Activated CD8-positive, alpha-beta memory T cell treated with anti-CD3 and anti-CD28 coated beads for 24 hours (primary cell): Measurements from ENCODE around the gene NAXD.
"Not testable (repeated sequence)": the region's sequence is repeated elsewhere in the genome, so short reads cannot be mapped to it uniquely, and the experiment has no call there.

Source experiments
- DNase-seq: peaks from one replicate; pipeline ENCODE4 v3.0.0-alpha.2; 2020

The NAXD gene

DNA sequence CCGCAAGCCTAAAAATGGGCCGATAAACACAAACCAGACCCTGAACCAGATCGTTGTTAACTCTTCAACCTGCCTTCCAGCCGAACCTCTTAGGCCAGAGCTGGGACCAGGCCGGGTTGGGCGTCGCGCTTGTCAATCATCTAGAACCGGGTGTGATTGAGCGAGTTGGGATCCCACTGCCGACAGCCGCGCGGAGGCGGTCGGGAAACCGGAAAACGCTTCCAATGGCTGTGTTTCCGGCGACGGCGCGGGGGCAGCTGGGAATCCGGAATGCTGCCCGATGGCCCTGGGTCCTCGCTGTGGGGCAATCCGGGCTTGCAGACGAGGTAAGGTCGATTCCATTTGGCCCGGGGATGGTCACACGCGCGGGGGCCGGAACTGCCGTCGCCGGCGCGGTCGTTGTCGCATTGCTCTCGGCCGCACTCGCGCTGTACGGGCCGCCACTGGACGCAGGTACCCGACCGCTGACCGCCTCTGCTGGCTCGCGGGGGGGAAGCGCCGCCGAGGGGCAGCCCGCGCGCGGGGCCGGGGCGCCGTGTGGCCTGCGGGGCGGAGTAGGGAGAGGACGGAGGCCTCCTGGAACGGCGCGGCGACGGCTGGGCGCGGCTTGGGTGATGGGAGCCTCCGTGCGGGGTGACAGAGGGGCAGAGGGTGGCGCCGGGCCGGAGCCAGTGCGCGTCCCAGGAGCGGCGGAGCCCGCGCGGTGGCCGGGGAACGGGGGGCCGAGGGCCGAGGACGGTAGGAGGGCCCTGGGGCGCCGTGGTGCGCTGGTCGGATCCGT is at the start of gene NAXD:
NAXD (plus strand) TSS at position 224 of the 781 bp plus-strand sequence; CDS start at position 281, 57 bp downstream.
- peak; percentile 92 for DNase-seq

GRCh38 chr13:110566171-110566570 is 49.2 kb upstream of the NAXD start:
- no peak for DNase-seq

DNA sequence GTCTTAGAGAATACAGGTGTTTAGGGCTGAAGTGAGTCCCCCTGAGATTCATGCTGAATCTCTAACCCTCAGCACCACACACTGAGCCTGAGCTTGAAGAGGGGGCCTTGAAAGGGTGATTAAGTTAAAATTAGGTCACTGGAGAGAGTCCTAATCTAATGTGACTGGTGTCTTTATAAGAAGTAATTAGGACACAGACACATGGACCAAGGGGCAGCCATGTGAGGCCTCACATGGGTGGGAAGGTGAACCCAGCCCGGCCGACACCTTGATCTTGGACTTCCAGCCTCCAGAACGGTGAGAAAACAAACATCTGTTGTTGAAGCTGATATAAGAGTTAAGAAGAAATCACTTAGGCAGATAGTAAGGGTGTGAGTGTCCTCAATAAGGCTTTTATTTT is 46.7 kb upstream of the NAXD start:
- DNase-seq = no peak

DNA sequence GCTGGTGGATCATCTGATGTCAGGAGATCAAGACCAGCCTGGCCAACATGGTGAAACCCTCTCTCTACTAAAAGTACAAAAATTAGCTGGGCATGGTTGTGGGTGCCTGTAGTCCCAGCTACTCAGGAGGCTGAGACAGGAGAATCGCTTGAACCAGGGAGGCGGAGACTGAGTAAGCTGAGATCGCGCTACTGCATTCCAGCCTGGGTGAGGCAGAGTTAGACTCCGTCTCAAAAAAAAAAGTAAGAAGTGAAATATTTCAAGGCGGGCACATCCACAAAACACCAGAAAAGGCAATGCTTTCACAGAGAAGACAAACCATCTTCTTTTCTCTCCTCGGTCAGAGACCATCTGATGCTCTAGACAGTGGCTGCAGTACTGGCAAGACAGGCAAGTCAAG is 45.4 kb upstream of the NAXD start:
- DNase-seq = not testable (repeated sequence)

GRCh38 chr13:110570886-110571285 is 44.5 kb upstream of the NAXD start:
- no peak for DNase-seq

- no peak for DNase-seq
These were observed 43.2 kb upstream of the NAXD start for GRCh38 chr13:110571896-110572777.

DNA sequence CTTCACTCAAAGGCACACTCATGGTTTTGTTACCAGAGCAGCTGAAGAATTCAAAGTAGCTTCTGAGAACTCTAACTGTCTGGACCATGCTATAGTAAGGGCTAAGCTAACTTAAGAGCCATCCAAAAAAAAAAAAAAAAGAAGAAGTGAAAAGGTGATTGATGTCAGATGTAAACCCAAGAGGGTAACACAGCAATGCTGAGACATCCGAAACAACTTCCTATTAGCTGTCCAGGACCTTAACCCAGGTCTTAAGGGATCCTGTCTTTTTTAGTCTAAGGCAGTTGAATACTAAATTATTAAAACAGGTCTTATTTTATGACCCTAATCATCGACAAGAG is 42.6 kb upstream of the NAXD start:
- no peak for DNase-seq

DNA sequence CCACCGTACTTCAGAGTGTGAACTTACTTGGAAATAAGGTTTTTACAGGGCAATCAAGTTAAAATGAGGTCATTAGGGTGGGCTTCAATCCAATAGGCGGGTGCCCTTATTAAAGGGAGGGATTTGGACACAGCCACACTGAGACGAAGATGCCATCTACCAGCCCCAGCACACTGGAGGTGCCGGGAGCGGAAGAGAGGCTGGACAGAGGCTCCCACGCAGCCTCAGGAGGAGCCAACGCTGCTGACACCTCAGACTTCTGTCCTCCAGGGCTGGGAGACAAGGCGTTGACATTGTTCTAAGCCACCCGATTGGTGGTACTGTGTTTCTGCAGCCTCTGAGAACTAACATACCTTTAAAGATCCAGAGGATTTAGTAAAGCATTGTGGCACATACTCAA is 41.2 kb upstream of the NAXD start:
- no peak for DNase-seq

DNA sequence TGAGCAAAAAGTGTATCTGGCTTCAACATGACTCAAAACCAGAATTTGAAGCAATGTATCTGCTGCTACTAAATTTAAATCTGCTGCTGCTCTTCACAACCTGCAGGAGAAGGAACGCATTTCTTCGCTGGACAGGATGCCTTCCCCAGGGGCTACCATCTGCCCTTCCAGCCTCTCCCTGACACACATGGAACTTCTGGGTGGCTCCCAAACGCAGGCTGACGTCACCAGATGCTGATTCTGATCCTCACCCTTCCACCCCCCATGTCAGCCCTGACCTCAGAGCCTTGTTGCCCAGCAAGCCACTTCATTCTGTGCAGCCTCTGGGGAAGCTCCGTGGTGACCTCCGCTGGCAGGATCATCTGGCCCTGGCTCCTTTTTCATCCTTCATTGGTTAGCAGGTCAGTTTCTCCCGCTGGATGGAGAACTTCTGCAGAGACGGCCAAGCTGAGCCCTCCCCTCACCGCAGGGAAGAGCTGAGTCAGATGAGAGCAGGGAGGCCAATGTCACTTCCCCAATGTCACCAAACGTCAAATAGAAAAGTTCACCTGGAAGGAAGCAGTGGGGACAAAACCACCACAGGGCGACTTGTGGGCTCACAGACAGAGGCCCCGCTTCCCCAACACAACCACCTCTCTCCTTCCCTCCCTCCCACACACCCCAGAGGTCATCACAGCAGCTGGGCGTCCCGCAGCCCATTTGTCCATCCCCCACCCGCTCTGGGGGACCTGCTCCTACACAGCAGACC is 39.8 kb upstream of the NAXD start:
- DNase-seq = no peak

DNA sequence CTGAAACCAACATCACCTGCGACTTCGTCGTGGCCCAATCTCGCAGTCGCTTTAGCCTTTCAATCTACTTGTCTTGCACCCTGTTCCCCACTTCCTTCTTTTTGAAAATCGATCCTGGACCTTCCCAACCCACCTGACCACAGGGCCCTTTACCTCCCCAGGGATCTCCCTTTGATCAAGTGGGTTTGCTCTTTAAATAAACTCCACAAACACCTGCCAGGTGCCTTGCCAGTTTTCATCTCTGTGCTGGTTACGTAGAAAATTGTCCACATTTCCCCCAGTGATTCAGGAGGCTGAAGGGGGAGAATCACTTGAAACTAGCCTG is 39.3 kb upstream of the NAXD start:
- no peak for DNase-seq

DNA sequence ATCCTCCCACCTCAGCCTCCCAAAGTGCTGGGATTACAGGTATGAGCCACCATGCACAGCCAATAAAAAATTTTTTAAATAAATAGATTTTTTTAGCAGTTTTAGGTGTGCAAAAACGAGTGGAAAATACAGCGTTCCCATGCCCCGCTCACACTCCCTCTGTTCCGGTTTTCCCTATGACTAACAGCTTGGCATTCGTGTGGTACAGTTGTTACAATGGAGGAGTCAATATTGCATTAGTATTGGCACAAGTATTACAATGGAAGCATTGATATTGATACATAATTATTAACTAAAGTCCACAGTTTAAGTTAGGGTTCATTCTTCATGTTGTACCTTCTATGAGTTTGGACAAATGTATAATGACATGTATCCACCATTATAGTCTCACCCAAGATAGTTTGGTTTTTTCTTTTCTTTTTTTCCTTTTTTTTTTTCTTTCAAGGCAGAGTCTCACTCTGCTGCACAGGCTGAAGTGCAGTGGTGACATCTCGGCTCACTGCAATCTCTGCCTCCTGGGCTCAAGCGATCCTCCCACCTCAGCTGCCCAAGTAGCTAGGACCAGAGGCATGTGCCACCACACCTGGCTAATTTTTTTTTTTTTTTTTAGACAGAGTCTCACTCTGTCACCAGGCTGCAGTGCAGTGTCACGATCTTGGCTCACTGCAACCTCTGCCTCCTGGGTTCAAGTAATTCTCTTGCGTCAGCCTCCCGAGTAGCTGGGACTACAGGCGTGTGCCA is 38.4 kb upstream of the NAXD start:
- no peak for DNase-seq

- no peak for DNase-seq
These were observed 37.0 kb upstream of the NAXD start for GRCh38 chr13:110578363-110578762.

GRCh38 chr13:110580800-110581199 is 34.5 kb upstream of the NAXD start:
- no peak for DNase-seq

- DNase-seq = peak; percentile 51
These were observed 33.7 kb upstream of the NAXD start for GRCh38 chr13:110581506-110582185.

- DNase-seq = peak; percentile 45
These were observed 32.9 kb upstream of the NAXD start for GRCh38 chr13:110582421-110582954.

GRCh38 chr13:110583178-110583865 is 32.0 kb upstream of the NAXD start:
- DNase-seq = no peak

GRCh38 chr13:110589793-110590390 is 25.5 kb upstream of the NAXD start:
- DNase-seq = no peak

DNA sequence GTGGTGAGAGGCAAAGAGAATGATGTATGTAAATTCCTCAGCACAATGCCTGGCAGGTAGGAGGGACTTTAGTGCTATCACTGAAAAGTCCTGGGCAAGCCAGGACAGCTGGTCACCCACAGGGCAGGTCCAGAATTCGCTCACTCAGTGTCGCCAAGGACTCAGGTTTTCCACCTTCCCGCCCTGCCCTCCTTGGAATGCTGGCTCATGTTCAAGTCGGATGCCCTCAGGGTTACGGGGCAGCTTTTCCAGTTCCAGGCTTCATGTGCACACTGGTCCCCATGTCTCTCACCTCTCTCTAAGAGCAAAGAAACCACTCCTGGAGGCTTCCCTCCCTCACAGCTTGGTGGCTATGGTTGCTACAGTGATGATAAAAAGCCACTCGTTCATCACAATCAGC is 24.8 kb upstream of the NAXD start:
- DNase-seq = peak; percentile 17

DNA sequence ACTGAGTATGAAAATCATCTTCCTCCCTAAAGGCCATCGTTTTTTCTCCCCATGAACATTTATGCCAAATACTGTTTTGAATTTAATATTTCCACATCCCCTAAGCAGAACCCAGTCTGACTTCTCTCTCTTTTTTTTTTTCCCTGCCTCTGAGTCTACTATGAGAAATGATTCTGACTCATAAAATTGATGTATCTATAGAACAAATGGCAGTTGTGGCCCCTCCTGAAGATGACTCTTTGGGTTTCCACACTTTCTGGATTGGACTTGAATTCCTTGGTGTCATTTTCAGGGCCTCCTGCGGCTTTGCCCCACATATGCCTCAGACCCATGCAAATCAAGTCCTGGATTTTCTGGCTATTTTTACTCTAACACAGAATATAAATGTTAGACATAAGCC is 22.7 kb upstream of the NAXD start:
- DNase-seq = no peak

DNA sequence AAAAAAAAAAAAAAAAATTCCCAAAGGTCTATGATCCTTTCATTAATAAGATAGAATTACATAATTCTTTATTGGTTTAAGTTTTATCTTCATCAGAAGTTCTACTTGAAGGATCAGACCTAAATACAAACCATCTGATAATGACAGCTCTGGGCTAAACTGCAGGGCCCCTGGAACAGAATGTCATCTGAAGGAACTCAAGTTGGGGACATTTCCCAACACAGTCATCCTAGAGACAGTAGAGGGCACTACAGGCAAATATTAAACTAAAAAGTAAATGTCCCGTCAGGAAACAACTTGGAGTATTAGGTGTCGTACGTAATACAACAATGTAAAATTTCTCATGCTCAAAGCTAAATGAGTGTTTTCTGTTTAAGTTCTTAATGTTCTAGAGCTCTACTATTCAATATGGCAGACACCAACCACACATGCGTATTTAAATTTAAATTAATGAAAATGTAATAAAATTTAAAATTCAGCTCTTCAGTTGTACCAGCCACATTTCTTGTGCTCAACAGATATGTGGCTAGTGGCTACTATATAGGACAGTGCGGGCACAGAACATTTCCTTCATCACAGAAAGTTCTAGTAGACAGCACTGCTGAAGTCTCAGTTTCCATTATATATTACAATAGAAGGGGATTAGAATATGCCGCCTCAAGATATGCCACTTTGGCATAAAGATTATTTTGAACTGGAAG is 21.8 kb upstream of the NAXD start:
- peak; percentile 28 for DNase-seq
